H9 (cell line): Measurements from ENCODE around the gene NLRP5. TPM values are rescaled to one million over a fixed set of nuclear protein-coding genes. Genes with fewer than 3 reads are reported as not detected.
A peak's percentile ranks its signal among the peaks of the same experiment; 100 is the strongest.

ENCODE experiments used
- DNase-seq: peaks from one replicate; pipeline ENCODE4 v3.0.0-alpha.2; 2017
- H2AFZ ChIP-seq: one replicate; pipeline ENCODE4 v1.6.1; 2013; ENCODE audit warnings: mild to moderate bottlenecking, low read length, control low read depth, moderate library complexity
- H2AK5ac ChIP-seq: 2 replicates; pipeline ENCODE4 v1.6.1; 2013; ENCODE audit warnings: low read length, control low read depth, mixed read lengths; ENCODE audit not compliant: insufficient read length
- H2BK120ac ChIP-seq: one replicate; pipeline ENCODE4 v1.6.1; 2013; ENCODE audit warnings: low read depth, mild to moderate bottlenecking, low read length, control low read depth, inconsistent platforms; ENCODE audit not compliant: poor library complexity, severe bottlenecking
- H2BK12ac ChIP-seq: 2 replicates; pipeline ENCODE4 v1.6.1; 2013; ENCODE audit warnings: low read length, control low read depth, mixed read lengths, low read depth; ENCODE audit not compliant: insufficient read length
- H2BK15ac ChIP-seq: 2 replicates; pipeline ENCODE4 v1.6.1; 2013; ENCODE audit warnings: low read depth, low read length, control low read depth
- H2BK20ac ChIP-seq: one replicate; pipeline ENCODE4 v1.6.1; 2013; ENCODE audit warnings: low read depth, mild to moderate bottlenecking, low read length, control low read depth, inconsistent platforms; ENCODE audit not compliant: poor library complexity, severe bottlenecking
- H2BK5ac ChIP-seq: 2 replicates; pipeline ENCODE4 v1.6.1; 2013; ENCODE audit warnings: low read length, control low read depth, mixed read lengths; ENCODE audit not compliant: insufficient read length
- H3K14ac ChIP-seq: 2 replicates; pipeline ENCODE4 v1.6.1; 2013; ENCODE audit warnings: low read length, control low read depth; ENCODE audit not compliant: insufficient read depth
- H3K18ac ChIP-seq: 2 replicates; pipeline ENCODE4 v1.6.1; 2013; ENCODE audit warnings: low read depth, mild to moderate bottlenecking, mixed read lengths, low read length, control low read depth; ENCODE audit not compliant: insufficient read length
- H3K23ac ChIP-seq: 2 replicates; pipeline ENCODE4 v1.6.1; 2013; ENCODE audit warnings: low read length, control low read depth, mixed read lengths, low read depth; ENCODE audit not compliant: insufficient read length
- H3K23me2 ChIP-seq: 2 replicates; pipeline ENCODE4 v1.6.1; 2013; ENCODE audit warnings: low read depth, mild to moderate bottlenecking, mixed read lengths, low read length, control low read depth; ENCODE audit not compliant: insufficient read length, poor library complexity, severe bottlenecking
- H3K27ac ChIP-seq: 2 replicates; pipeline ENCODE4 v1.5.1; 2013; ENCODE audit warnings: low read length, control low read depth, mixed read lengths, low read depth; ENCODE audit not compliant: insufficient read length
- H3K27me3 ChIP-seq: 2 replicates; pipeline ENCODE4 v1.6.1; 2013; ENCODE audit warnings: low read length, control low read depth, inconsistent platforms; ENCODE audit not compliant: insufficient read depth
- H3K4ac ChIP-seq: 2 replicates; pipeline ENCODE4 v1.6.1; 2013; ENCODE audit warnings: low read depth, mild to moderate bottlenecking, control low read depth, inconsistent platforms, low read length, moderate library complexity
- H3K4me1 ChIP-seq: 2 replicates; pipeline ENCODE4 v1.6.1; 2013; ENCODE audit warnings: low read length, control low read depth, inconsistent platforms; ENCODE audit not compliant: insufficient read depth
- H3K4me2 ChIP-seq: 2 replicates; pipeline ENCODE4 v1.6.1; 2013; ENCODE audit warnings: low read length, control low read depth, mixed read lengths; ENCODE audit not compliant: insufficient read length, insufficient read depth
- H3K56ac ChIP-seq: 2 replicates; pipeline ENCODE4 v1.6.1; 2013; ENCODE audit warnings: low read depth, mild to moderate bottlenecking, mixed read lengths, low read length, control low read depth; ENCODE audit not compliant: insufficient read length
- H3K79me1 ChIP-seq: 2 replicates; pipeline ENCODE4 v1.6.1; 2013; ENCODE audit warnings: low read depth, mild to moderate bottlenecking, moderate library complexity, low read length, control low read depth, inconsistent platforms; ENCODE audit not compliant: insufficient read depth, poor library complexity, severe bottlenecking
- H3K79me2 ChIP-seq: 2 replicates; pipeline ENCODE4 v1.6.1; 2013; ENCODE audit warnings: low read length, control low read depth, inconsistent platforms; ENCODE audit not compliant: insufficient read depth
- H3K9ac ChIP-seq: 2 replicates; pipeline ENCODE4 v1.6.1; 2013; ENCODE audit warnings: low read length, control low read depth, mixed read lengths; ENCODE audit not compliant: insufficient read length; ENCODE audit errors: extremely low read depth
- H3K9me3 ChIP-seq: one replicate; pipeline ENCODE4 v1.6.1; 2013; ENCODE audit warnings: low read depth, low read length, inconsistent platforms; ENCODE audit not compliant: control insufficient read depth
- H3T11ph ChIP-seq: one replicate; pipeline ENCODE4 v1.6.1; 2013; ENCODE audit warnings: mild to moderate bottlenecking, low read length, control low read depth, inconsistent platforms
- H4K20me1 ChIP-seq: one replicate; pipeline ENCODE4 v1.6.1; 2013; ENCODE audit not compliant: control insufficient read depth, insufficient read length, insufficient read depth
- H4K5ac ChIP-seq: 2 replicates; pipeline ENCODE4 v1.6.1; 2013; ENCODE audit warnings: low read depth, mild to moderate bottlenecking, mixed read lengths, low read length, control low read depth; ENCODE audit not compliant: insufficient read length
- H4K8ac ChIP-seq: replicated peaks from 2 replicates; pipeline ENCODE4 v1.6.1; 2013; ENCODE audit warnings: low read length, control low read depth, mixed read lengths, low read depth; ENCODE audit not compliant: insufficient read length
- H4K91ac ChIP-seq: 2 replicates; pipeline ENCODE4 v1.6.1; 2013; ENCODE audit warnings: low read depth, mild to moderate bottlenecking, moderate library complexity, mixed read lengths, low read length, control low read depth; ENCODE audit not compliant: insufficient read length
- H3K27ac Mint-ChIP-seq, 3 experiments: 2 replicates in 2 of 3; 3 replicates in 1 of 3; pipeline ENCODE4 v1.8.0; 2020 to 2021; ENCODE audit warnings: mixed read lengths in 3 of 3, mild to moderate bottlenecking in 1 of 3, moderate library complexity in 1 of 3
- H3K27me3 Mint-ChIP-seq: 2 replicates; pipeline ENCODE4 v1.8.0; 2021; ENCODE audit warnings: low read depth, mild to moderate bottlenecking, moderate library complexity, mixed read lengths
- H3K36me3 Mint-ChIP-seq, 3 experiments: 2 replicates in 2 of 3; 3 replicates in 1 of 3; pipeline ENCODE4 v1.8.0; 2020 to 2021; ENCODE audit warnings: low read depth in 3 of 3, mixed read lengths in 3 of 3; ENCODE audit not compliant: insufficient read depth in 1 of 3
- H3K4me1 Mint-ChIP-seq, 2 experiments: 2 replicates each; pipeline ENCODE4 v1.8.0; 2020; ENCODE audit warnings: mixed read lengths in 2 of 2
- H3K4me3 Mint-ChIP-seq, 2 experiments: 2 replicates in 1 of 2; 3 replicates in 1 of 2; pipeline ENCODE4 v1.8.0; 2020 to 2021; ENCODE audit warnings: mild to moderate bottlenecking in 2 of 2, mixed read lengths in 2 of 2, moderate library complexity in 1 of 2
- H3K9me3 Mint-ChIP-seq, 2 experiments: 2 replicates in 1 of 2; 3 replicates in 1 of 2; pipeline ENCODE4 v1.8.0; 2020; ENCODE audit warnings: mild to moderate bottlenecking in 2 of 2, mixed read lengths in 2 of 2, moderate library complexity in 1 of 2
- WGBS: extraction: QIAGEN DNeasy Blood & Tissue Kit; methylation state at CpG from one replicate; pipeline ENCODE4 v1.1.7; 2013; ENCODE audit warnings: missing lambda C conversion rate, low lambda C conversion rate, mixed read lengths; ENCODE audit not compliant: insufficient read length; ENCODE audit errors: extremely low coverage; 5-methylcytosine and 5-hydroxymethylcytosine counted together
- total RNA-seq: library from RNA; stranded (reverse); gene quantifications from 2 replicates; pipeline ENCODE4 v1.2.1, GENCODE V29; 2021
- TF ChIP-seq, protein P1 (sequence below): fragments of 200-600 bp; sonication (generic); conservative IDR thresholded peaks from 3 replicates; pipeline ENCODE4 v1.8.0; 2021; ENCODE audit warnings: antibody characterized with exemption, mild to moderate bottlenecking

Gene NLRP5
- total RNA-seq, 1 experiment from 2014 or later = not detected

DNA sequence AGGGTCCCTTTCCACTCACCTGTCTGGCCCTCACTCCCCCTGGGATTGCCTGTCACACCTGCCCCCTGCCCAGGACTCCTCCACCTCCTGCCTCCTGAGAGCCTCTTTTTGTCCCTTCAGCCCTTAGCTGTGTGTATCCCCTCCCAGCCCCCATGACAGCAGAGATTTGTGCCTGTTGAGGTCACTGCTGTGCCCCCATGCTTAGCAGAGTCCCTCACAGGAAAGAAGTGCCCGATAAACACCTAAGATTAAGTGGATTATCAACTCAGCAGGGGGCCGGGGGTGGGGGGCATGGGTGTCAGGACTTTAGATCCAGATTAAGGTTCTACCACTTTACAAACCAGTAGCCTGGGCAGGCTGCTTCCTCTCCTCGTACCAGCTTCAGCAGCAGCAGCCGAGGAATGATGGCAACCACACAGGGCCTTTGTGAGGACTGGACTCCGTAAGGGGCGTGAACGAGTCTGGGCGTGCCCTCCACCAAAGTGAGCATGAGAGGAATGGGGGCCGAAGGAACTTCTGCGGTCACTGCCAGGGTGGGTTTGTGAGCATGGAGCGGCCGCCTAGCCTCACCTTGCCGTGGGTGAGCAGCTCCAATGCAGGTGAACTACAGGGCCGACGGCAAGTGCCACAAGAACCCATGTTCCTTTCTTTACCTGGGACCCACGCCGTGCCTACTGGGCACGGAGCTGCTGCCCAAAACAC is 98.4 kb downstream of the NLRP5 start:
- Histone ChIP-seq H4K5ac (no peak overlapping the region), H3K23ac (no peak overlapping the region), H4K8ac (no peak overlapping the region), H3K79me2 (no peaks in the 10 kb centered on the region), H3K79me1 (no peaks in the 10 kb centered on the region), H3K23me2 (peaks cover 5% of the 10 kb centered on the region), H2BK15ac (no peak overlapping the region), H4K20me1 (no peaks in the 10 kb centered on the region), H3K56ac (no peak overlapping the region), H3K27me3 (no peaks in the 10 kb centered on the region), H3K4me2 (no peak overlapping the region), H3K27ac (no peak overlapping the region), H3K14ac (no peak overlapping the region; the same call in 1 of the 2 replicates), H2AK5ac (no peak overlapping the region), H3K4ac (no peak overlapping the region), H2BK120ac (no peak overlapping the region), H4K91ac (no peak overlapping the region), H2BK12ac (no peak overlapping the region), H3K4me1 (no peaks in the 10 kb centered on the region), H3T11ph (no peak overlapping the region), H3K9ac (no peak overlapping the region), H2AFZ (no peak overlapping the region), H3K18ac (no peak overlapping the region), H2BK20ac (no peak overlapping the region), H2BK5ac (no peak overlapping the region), H3K9me3 (no peaks in the 10 kb centered on the region)
- Mint-ChIP-seq H3K4me1 (peaks cover 33 to 34% of the 10 kb centered on the region in 2 experiments), H3K27me3 (peaks cover 14% of the 10 kb centered on the region), H3K4me3 (no peak overlapping the region), H3K36me3 (peaks cover 6 to 19% (median 11%) of the 10 kb centered on the region in 3 experiments; a peak in 5 of 7 replicates), H3K9me3 (no peaks in the 10 kb centered on the region), H3K27ac (peak overlapping the region; percentile 71 to 89 (median 83); a peak in 5 of 7 replicates)
- no CpG with 5 or more reads among the region's 18 CpGs for WGBS
- no peak for DNase-seq
- TF ChIP-seq, protein P1, sequence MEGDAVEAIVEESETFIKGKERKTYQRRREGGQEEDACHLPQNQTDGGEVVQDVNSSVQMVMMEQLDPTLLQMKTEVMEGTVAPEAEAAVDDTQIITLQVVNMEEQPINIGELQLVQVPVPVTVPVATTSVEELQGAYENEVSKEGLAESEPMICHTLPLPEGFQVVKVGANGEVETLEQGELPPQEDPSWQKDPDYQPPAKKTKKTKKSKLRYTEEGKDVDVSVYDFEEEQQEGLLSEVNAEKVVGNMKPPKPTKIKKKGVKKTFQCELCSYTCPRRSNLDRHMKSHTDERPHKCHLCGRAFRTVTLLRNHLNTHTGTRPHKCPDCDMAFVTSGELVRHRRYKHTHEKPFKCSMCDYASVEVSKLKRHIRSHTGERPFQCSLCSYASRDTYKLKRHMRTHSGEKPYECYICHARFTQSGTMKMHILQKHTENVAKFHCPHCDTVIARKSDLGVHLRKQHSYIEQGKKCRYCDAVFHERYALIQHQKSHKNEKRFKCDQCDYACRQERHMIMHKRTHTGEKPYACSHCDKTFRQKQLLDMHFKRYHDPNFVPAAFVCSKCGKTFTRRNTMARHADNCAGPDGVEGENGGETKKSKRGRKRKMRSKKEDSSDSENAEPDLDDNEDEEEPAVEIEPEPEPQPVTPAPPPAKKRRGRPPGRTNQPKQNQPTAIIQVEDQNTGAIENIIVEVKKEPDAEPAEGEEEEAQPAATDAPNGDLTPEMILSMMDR = no peak
